Thyroid gland (tissue), 4 donors: ENCODE results near the gene ANKZF1. TPM values are rescaled to one million over a fixed set of nuclear protein-coding genes. Genes with fewer than 3 reads are reported as not detected.

ENCODE experiments used
- DNase-seq, 2 donors: peaks; one replicate each; pipeline ENCODE4 v3.0.0-alpha.2; 2019
- H3K27ac ChIP-seq, 3 donors: fragments of 200-600 bp; sonication (generic); 1 replicate in 2 of 3; 2 replicates in 1 of 3; pipeline ENCODE4 v1.5.1; 2016 to 2019; ENCODE audit warnings: mild to moderate bottlenecking in 1 of 3, moderate library complexity in 1 of 3
- H3K27me3 ChIP-seq: fragments of 200-600 bp; sonication (generic); one replicate; pipeline ENCODE4 v1.5.1; 2019
- H3K36me3 ChIP-seq, 2 donors: fragments of 200-600 bp; sonication (generic); one replicate each; pipeline ENCODE4 v1.5.1; 2016 to 2019
- H3K4me1 ChIP-seq, 2 donors: fragments of 200-600 bp; sonication (generic); one replicate each; pipeline ENCODE4 v1.5.1; 2017 to 2019
- H3K4me3 ChIP-seq, 3 donors: fragments of 200-600 bp; sonication (generic); replicated peaks in 1 of 3; 1 replicate in 2 of 3; 2 replicates in 1 of 3; pipeline ENCODE4 v1.5.1; 2016; ENCODE audit warnings: mild to moderate bottlenecking in 1 of 3
- H3K9me3 ChIP-seq: fragments of 200-600 bp; sonication (generic); one replicate; pipeline ENCODE4 v1.5.1; 2017
- POLR2A ChIP-seq, 2 donors: fragments of 450-650 bp; IDR thresholded peaks; one replicate each; pipeline ENCODE4 v1.6.1; 2017; ENCODE audit warnings: antibody characterized with exemption in 2 of 2, mild to moderate bottlenecking in 2 of 2, moderate library complexity in 1 of 2
- WGBS, 2 donors: methylation state at CpG; one replicate each; pipeline ENCODE4 v1.1.5; 2017; 5-methylcytosine and 5-hydroxymethylcytosine counted together
- intact Hi-C: fragments of 100-400 bp; cut with DNase I; formaldehyde crosslinking; loops from one replicate; pipeline ENCODE4 v1.15.1; 2023
- total RNA-seq, 4 donors: library from RNA; depleted of rRNA; stranded (reverse); fragments of >200 nt; gene quantifications; one replicate each; pipeline ENCODE4 v1.2.3, GENCODE V29; 2016
- TF ChIP-seq, protein P1 (sequence below), 6 experiments: fragments of 200-600 bp in 3 of 6; fragments of 450-650 bp in 3 of 6; sonication (generic) in 3 of 6; IDR thresholded peaks; one replicate each; pipeline ENCODE4 v1.5.1; 2016 to 2019; ENCODE audit warnings: antibody characterized with exemption in 6 of 6, mild to moderate bottlenecking in 2 of 6, inconsistent platforms in 1 of 6, moderate library complexity in 1 of 6

Gene ANKZF1
- total RNA-seq, 4 donors from 2014 or later, result 38.1 to 66.4 (median 45.5) TPM

DNA sequence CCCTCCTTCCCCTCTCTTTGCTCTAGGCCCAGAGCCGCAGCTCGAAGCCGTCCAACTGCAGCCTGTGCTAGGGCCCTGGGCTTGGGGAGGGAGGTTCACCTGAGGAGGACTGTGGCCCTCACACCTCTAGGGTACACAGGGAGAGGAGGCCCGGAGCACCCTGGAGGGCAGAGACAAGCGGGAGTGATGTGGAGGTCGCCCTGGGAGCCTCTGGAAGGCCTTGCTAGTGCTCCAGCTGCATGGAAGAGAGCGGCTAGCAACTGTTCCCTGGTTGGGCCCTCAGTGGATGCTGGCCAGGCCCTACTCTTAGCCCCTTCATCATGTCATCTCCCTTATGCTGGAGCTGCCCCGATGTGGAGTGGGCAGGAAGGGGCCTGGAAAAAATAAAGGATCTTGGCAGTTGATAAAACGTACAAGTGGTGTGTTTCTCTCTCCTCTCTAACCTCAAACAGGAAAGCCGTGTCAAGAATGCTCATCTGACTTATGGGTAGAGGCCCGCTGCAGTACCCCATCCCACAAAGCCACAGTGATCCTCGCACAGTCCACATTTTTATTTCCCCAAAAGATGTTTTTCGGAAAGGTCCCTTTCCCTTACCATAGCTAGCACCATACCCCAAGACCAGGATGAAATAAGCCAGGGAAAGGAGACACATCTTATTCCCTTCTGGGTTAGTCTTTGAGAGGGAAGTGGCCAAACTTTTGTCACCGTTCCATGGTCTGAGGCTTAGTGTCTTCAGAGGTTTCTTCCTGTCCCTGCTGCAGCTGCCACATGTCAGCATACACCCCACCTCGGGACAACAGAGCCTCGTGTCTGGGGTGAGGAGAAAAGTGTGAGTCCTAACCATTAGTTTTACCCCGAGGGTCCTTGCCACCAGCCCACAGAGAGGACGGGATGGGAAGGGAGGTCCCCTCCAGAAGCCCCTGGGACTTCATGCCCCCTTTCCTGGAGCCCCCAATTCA, 20.1 kb upstream of the ANKZF1 start:
- Histone ChIP-seq H3K27me3 (no peaks in the 10 kb centered on the region), H3K9me3 (no peaks in the 10 kb centered on the region), H3K4me1 (peaks cover 17 to 27% of the 10 kb centered on the region in 2 donors), H3K36me3 (peaks cover 27 to 53% of the 10 kb centered on the region in 2 donors), H3K4me3 (no peak overlapping the region), H3K27ac (peak overlapping the region; percentile 59 to 97 (median 94))
- DNase-seq, result no peak
- intact Hi-C loops, result loop anchor here (5.0 kb wide), 1 partner anchor 32 kb away; the partner anchor contains the start of genes CNPPD1 and RETREG2
- TF ChIP-seq POLR2A (IDR thresholded peaks at IDR 0.05), result no peak
- TF ChIP-seq, protein P1, sequence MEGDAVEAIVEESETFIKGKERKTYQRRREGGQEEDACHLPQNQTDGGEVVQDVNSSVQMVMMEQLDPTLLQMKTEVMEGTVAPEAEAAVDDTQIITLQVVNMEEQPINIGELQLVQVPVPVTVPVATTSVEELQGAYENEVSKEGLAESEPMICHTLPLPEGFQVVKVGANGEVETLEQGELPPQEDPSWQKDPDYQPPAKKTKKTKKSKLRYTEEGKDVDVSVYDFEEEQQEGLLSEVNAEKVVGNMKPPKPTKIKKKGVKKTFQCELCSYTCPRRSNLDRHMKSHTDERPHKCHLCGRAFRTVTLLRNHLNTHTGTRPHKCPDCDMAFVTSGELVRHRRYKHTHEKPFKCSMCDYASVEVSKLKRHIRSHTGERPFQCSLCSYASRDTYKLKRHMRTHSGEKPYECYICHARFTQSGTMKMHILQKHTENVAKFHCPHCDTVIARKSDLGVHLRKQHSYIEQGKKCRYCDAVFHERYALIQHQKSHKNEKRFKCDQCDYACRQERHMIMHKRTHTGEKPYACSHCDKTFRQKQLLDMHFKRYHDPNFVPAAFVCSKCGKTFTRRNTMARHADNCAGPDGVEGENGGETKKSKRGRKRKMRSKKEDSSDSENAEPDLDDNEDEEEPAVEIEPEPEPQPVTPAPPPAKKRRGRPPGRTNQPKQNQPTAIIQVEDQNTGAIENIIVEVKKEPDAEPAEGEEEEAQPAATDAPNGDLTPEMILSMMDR (IDR thresholded peaks at IDR 0.05), result no peak
- WGBS, 2 donors, result 89 to 92% methylated on average over 18 of the region's 18 CpGs

DNA sequence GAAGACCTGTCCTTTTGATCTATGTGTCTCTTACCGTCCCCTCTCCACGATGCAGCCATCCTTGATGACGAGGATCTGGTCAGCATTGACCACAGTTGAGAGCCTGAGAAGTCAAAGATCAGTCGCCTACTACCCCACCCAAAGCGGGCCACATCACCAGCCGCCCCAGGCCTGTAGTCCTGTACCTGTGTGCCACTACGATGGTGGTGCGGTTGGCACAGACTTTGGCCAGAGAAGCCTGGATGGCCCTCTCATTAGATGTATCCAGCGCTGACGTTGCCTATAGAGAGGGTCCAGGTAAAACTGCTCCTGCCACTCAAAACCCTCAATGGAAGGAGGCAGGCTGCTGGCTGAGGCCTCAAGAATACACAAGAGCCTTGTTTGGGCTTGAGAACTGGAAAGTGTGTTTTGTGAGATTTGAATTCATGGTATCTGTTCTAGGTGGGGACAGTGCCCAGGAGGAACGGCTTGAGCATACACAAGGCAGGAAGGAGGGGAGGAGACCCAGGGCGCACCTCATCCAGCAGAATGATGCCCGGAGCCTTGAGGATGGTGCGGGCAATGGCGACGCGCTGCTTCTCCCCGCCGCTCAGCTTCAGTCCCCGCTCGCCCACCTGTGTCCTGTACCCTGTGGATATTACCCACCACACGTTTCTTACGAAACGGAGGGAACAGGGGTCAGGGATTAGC, 19.3 kb upstream of the ANKZF1 start:
- WGBS, 2 donors, result 94% methylated on average over 20 to 24 of the region's 24 CpGs
- Histone ChIP-seq H3K4me3 (no peak overlapping the region), H3K27ac (peak overlapping the region in 2 of 3 donors; percentile 15 to 94), H3K9me3 (no peaks in the 10 kb centered on the region), H3K27me3 (no peaks in the 10 kb centered on the region), H3K36me3 (peaks cover 27 to 58% of the 10 kb centered on the region in 2 donors), H3K4me1 (peaks cover 17 to 27% of the 10 kb centered on the region in 2 donors)
- intact Hi-C loops, result loop anchor here (5.0 kb wide), 1 partner anchor 33 kb away; the partner anchor contains the start of genes CNPPD1 and RETREG2
- DNase-seq, result no peak
- TF ChIP-seq, protein P1 (IDR thresholded peaks at IDR 0.05), result no peak
- TF ChIP-seq POLR2A (IDR thresholded peaks at IDR 0.05), result no peak

GRCh38 chr2:219210886-219211362, 18.7 kb upstream of the ANKZF1 start:
- intact Hi-C loops, result loop anchor here (5.0 kb wide), 1 partner anchor 34 kb away; the partner anchor contains the start of genes CNPPD1 and RETREG2
- H3K4me1 ChIP-seq, result peaks cover 17 to 26% of the 10 kb centered on the region in 2 donors
- no peaks in the 10 kb centered on the region for H3K9me3 ChIP-seq
- peak overlapping the region in 1 of 3 donors; percentile 94 for H3K27ac ChIP-seq
- H3K36me3 ChIP-seq, result peaks cover 27 to 58% of the 10 kb centered on the region in 2 donors
- TF ChIP-seq POLR2A (IDR thresholded peaks at IDR 0.05), result no peak
- TF ChIP-seq, protein P1 (IDR thresholded peaks at IDR 0.05), result no peak
- DNase-seq, result no peak
- no peaks in the 10 kb centered on the region for H3K27me3 ChIP-seq
- H3K4me3 ChIP-seq, result no peak overlapping the region
- WGBS, 2 donors, result 91 to 93% methylated on average over 9 of the region's 9 CpGs

- 81 to 88% methylated on average over 8 of the region's 8 CpGs for WGBS, 2 donors
- Histone ChIP-seq H3K4me1 (peaks cover 21 to 26% of the 10 kb centered on the region in 2 donors), H3K27me3 (no peaks in the 10 kb centered on the region), H3K9me3 (no peaks in the 10 kb centered on the region), H3K36me3 (peaks cover 27 to 58% of the 10 kb centered on the region in 2 donors), H3K4me3 (no peak overlapping the region), H3K27ac (peak overlapping the region in 1 of 3 donors; percentile 0)
- TF ChIP-seq POLR2A (IDR thresholded peaks at IDR 0.05), result no peak
- TF ChIP-seq, protein P1 (IDR thresholded peaks at IDR 0.05), result no peak
- intact Hi-C loops, result loop anchor here (5.0 kb wide), 1 partner anchor 36 kb away; the partner anchor contains the start of genes CNPPD1 and RETREG2
- no peak for DNase-seq
Measured at GRCh38 chr2:219213026-219213415, 16.6 kb upstream of the ANKZF1 start.
